T-cell (primary cell): Measurements from ENCODE around the gene MRAS. TPM values are rescaled to one million over a fixed set of nuclear protein-coding genes. Genes with fewer than 3 reads are reported as not detected.

ENCODE experiments used
- ATAC-seq, 4 experiments: fragments of 200-7000 bp in 3 of 4; fragments of 150-1000 bp in 1 of 4; cut with Tn5 transposase; replicated peaks in 1 of 4; 1 replicate in 3 of 4; 2 replicates in 1 of 4; pipeline ENCODE4 v1.10.0; 2021; ENCODE audit warnings: moderate library complexity in 3 of 4, mild to moderate bottlenecking in 2 of 4, moderate number of reproducible peaks in 1 of 4
- CTCF ChIA-PET, 2 donors: fragments of 300-600 bp; sonication (Branson Sonifier 250); formaldehyde crosslinking; loops; one replicate each; lab custom pipeline; 2022; ENCODE audit warnings: antibody characterized with exemption in 2 of 2; lab: Charles Lee
- POLR2A ChIA-PET, 2 donors: fragments of 300-600 bp; sonication (Branson Sonifier 250); formaldehyde crosslinking; loops; one replicate each; lab custom pipeline; 2022; ENCODE audit warnings: antibody characterized with exemption in 2 of 2; lab: Charles Lee
- DNase-seq, 35 experiments: peaks; one replicate each; pipeline versions ENCODE4 v3.0.0 to v3.0.0-alpha.2; 2013 to 2023
- H3K27ac ChIP-seq: one replicate; pipeline ENCODE4 v1.5.1; 2013; ENCODE audit warnings: low read length
- H3K27me3 ChIP-seq, 2 experiments: replicated peaks in 1 of 2; 1 replicate in 1 of 2; 2 replicates in 1 of 2; pipeline versions ENCODE4 v1.6.1 to v1.7.0; 2013; ENCODE audit warnings: low read length in 1 of 2, mixed read lengths in 1 of 2; ENCODE audit not compliant: control insufficient read depth in 2 of 2, insufficient read depth in 2 of 2; ENCODE audit errors: extremely low read depth in 1 of 2
- H3K36me3 ChIP-seq, 2 donors: 1 replicate in 1 of 2; 2 replicates in 1 of 2; pipeline versions ENCODE4 v1.6.1 to v1.7.0; 2013; ENCODE audit warnings: low read length in 1 of 2; ENCODE audit not compliant: control insufficient read depth in 2 of 2, insufficient read depth in 1 of 2; ENCODE audit errors: extremely low read depth in 1 of 2
- H3K4me1 ChIP-seq, 2 experiments: 1 replicate in 1 of 2; 2 replicates in 1 of 2; pipeline versions ENCODE4 v1.6.1 to v1.7.0; 2013; ENCODE audit warnings: low read length in 2 of 2, mixed read lengths in 1 of 2; ENCODE audit not compliant: insufficient read depth in 2 of 2, control insufficient read depth in 1 of 2; ENCODE audit errors: extremely low read depth in 1 of 2
- H3K4me3 ChIP-seq, 2 donors: 1 replicate in 1 of 2; 2 replicates in 1 of 2; pipeline versions ENCODE4 v1.5.1 to v1.7.0; 2013; ENCODE audit warnings: mild to moderate bottlenecking in 2 of 2, low read length in 1 of 2, moderate library complexity in 1 of 2; ENCODE audit not compliant: control insufficient read depth in 1 of 2; ENCODE audit errors: extremely low read depth in 1 of 2
- H3K9me3 ChIP-seq: 2 replicates; pipeline ENCODE4 v1.7.0; 2013
- H3K27ac Mint-ChIP-seq, 2 donors: one replicate each; pipeline ENCODE4 v1.8.0; 2020 to 2021; ENCODE audit warnings: mild to moderate bottlenecking in 2 of 2, mixed read lengths in 2 of 2
- H3K27me3 Mint-ChIP-seq, 2 donors: one replicate each; pipeline ENCODE4 v1.8.0; 2021 to 2022; ENCODE audit warnings: mixed read lengths in 2 of 2
- H3K36me3 Mint-ChIP-seq: one replicate; pipeline ENCODE4 v1.8.0; 2021; ENCODE audit warnings: mixed read lengths
- H3K4me1 Mint-ChIP-seq, 3 donors: one replicate each; pipeline ENCODE4 v1.8.0; 2020 to 2022; ENCODE audit warnings: mixed read lengths in 3 of 3, mild to moderate bottlenecking in 1 of 3
- H3K4me3 Mint-ChIP-seq, 3 donors: one replicate each; pipeline ENCODE4 v1.8.0; 2020 to 2022; ENCODE audit warnings: mild to moderate bottlenecking in 3 of 3, mixed read lengths in 3 of 3, moderate library complexity in 3 of 3
- H3K9me3 Mint-ChIP-seq, 3 donors: one replicate each; pipeline ENCODE4 v1.8.0; 2020 to 2022; ENCODE audit warnings: mixed read lengths in 3 of 3
- WGBS: methylation state at CpG from one replicate; pipeline ENCODE4 v1.1.5; 2013; ENCODE audit warnings: missing lambda C conversion rate; ENCODE audit not compliant: insufficient coverage; 5-methylcytosine and 5-hydroxymethylcytosine counted together
- total RNA-seq, 35 experiments: library from RNA in 6 of 35; stranded (reverse) in 6 of 35; fragments of 120-200 nt in 1 of 35; gene quantifications; one replicate each; pipeline versions ENCODE4 v1.2.1 to v1.2.4 and lab custom pipeline; 2013 to 2026

MRAS gene
- total RNA-seq, 5 donors from 2014 or later (not counting 1 experiment from before 2014, with no cell fraction given), result 0.28 to 0.49 (median 0.42) TPM; not detected in 1

GRCh38 chr3:138389144-138389601 lies 40.8 kb downstream of the MRAS start:
- ATAC-seq (no peak), DNase-seq (no peak)
- Mint-ChIP-seq H3K27ac (no peak overlapping the region), H3K9me3 (no peaks in the 10 kb centered on the region), H3K4me1 (no peaks in the 10 kb centered on the region), H3K36me3 (no peaks in the 10 kb centered on the region), H3K27me3 (peaks cover 0 to 24% of the 10 kb centered on the region in 2 donors), H3K4me3 (no peak overlapping the region)
- Histone ChIP-seq H3K4me3 (no peak overlapping the region), H3K4me1 (no peaks in the 10 kb centered on the region), H3K36me3 (no peaks in the 10 kb centered on the region), H3K9me3 (no peaks in the 10 kb centered on the region), H3K27me3 (peaks cover 0 to 9% of the 10 kb centered on the region in 2 experiments), H3K27ac (no peak overlapping the region)
- POLR2A ChIA-PET, result no interaction called here
- 85% methylated on average over 5 of the region's 6 CpGs for WGBS
- CTCF ChIA-PET, result no interaction called here

GRCh38 chr3:138389841-138390581 lies 41.6 kb downstream of the MRAS start:
- CTCF ChIA-PET, result no interaction called here
- H3K27ac Mint-ChIP-seq, result no peak overlapping the region

GRCh38 chr3:138390582-138390932 lies 42.2 kb downstream of the MRAS start:
- WGBS, result no CpG with 5 or more reads among the region's 2 CpGs
- H3K4me3 ChIP-seq, result no peak overlapping the region
- Mint-ChIP-seq H3K27me3 (peaks cover 3 to 20% of the 10 kb centered on the region in 2 donors), H3K27ac (no peak overlapping the region), H3K4me1 (no peaks in the 10 kb centered on the region), H3K4me3 (no peak overlapping the region), H3K36me3 (no peaks in the 10 kb centered on the region), H3K9me3 (no peaks in the 10 kb centered on the region)
- no peak for DNase-seq
- no peak overlapping the region for H3K27ac ChIP-seq
- POLR2A ChIA-PET, result no interaction called here
- H3K27me3 ChIP-seq, result peaks cover 0 to 12% of the 10 kb centered on the region in 2 experiments
- no peaks in the 10 kb centered on the region for H3K4me1 ChIP-seq
- no peaks in the 10 kb centered on the region for H3K9me3 ChIP-seq
- CTCF ChIA-PET, result no interaction called here
- ATAC-seq, result no peak
- no peaks in the 10 kb centered on the region for H3K36me3 ChIP-seq

More at GRCh38 chr3:138389841-138390581, 41.6 kb downstream of the MRAS start:
- POLR2A ChIA-PET, result no interaction called here
- Mint-ChIP-seq H3K4me1 (no peaks in the 10 kb centered on the region), H3K4me3 (no peak overlapping the region), H3K27me3 (peaks cover 0 to 20% of the 10 kb centered on the region in 2 donors), H3K36me3 (no peaks in the 10 kb centered on the region), H3K9me3 (no peaks in the 10 kb centered on the region)
- no peaks in the 10 kb centered on the region for H3K4me1 ChIP-seq
- H3K27ac ChIP-seq, result no peak overlapping the region
- H3K4me3 ChIP-seq, result no peak overlapping the region
- H3K9me3 ChIP-seq, result no peaks in the 10 kb centered on the region
- ATAC-seq (no peak), DNase-seq (no peak)
- 85% methylated on average over 7 of the region's 9 CpGs for WGBS
- no peaks in the 10 kb centered on the region for H3K36me3 ChIP-seq
- H3K27me3 ChIP-seq, result peaks cover 0 to 12% of the 10 kb centered on the region in 2 experiments

DNA sequence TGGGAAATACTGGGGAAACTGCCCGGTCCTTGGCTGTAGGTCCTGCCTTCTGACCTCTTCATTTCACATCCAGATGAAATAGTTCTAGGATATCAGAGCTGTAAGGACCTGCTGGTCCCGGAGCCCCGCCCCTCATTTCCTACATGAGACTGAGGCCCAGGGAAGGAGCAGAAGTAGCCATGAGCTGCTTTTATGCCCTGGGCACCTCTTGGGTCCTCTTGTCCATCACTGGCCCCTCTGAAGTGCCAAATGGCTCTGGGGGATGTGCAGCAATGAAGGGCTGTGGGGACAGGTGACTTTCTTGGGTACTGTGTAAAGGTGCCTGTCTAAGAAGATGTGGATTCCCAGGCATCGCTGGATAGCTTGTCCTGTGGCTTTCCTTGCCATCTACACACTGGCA lies 45.8 kb downstream of the MRAS start:
- Mint-ChIP-seq H3K36me3 (no peaks in the 10 kb centered on the region), H3K4me3 (no peak overlapping the region), H3K4me1 (no peaks in the 10 kb centered on the region), H3K27me3 (peaks cover 5 to 12% of the 10 kb centered on the region in 2 donors), H3K27ac (no peak overlapping the region), H3K9me3 (no peaks in the 10 kb centered on the region)
- DNase-seq (no peak), ATAC-seq (no peak)
- Histone ChIP-seq H3K9me3 (no peaks in the 10 kb centered on the region), H3K27me3 (peaks cover 0 to 29% of the 10 kb centered on the region in 2 experiments), H3K4me3 (no peak overlapping the region), H3K27ac (no peak overlapping the region), H3K36me3 (no peaks in the 10 kb centered on the region), H3K4me1 (no peaks in the 10 kb centered on the region)
- POLR2A ChIA-PET, result no interaction called here
- CTCF ChIA-PET, result no interaction called here
- WGBS, result no CpG with 5 or more reads among the region's 4 CpGs

- Histone ChIP-seq H3K9me3 (no peaks in the 10 kb centered on the region), H3K4me3 (no peak overlapping the region), H3K36me3 (no peaks in the 10 kb centered on the region), H3K4me1 (no peaks in the 10 kb centered on the region), H3K27me3 (peaks cover 0 to 28% of the 10 kb centered on the region in 2 experiments), H3K27ac (no peak overlapping the region)
- ChIA-PET CTCF (interaction anchor here in 1 of 2 donors (0.6 kb wide), 1 partner anchor 1064 kb away, joined by 6 read pairs; no protein-coding TSS in a partner anchor), POLR2A (no interaction called here)
- H3K36me3 Mint-ChIP-seq, result no peaks in the 10 kb centered on the region
- ATAC-seq (no peak), DNase-seq (no peak)
- 93% methylated on average over 5 of the region's 5 CpGs for WGBS
- H3K9me3 Mint-ChIP-seq, result no peaks in the 10 kb centered on the region
- no peak overlapping the region for H3K4me3 Mint-ChIP-seq
- no peak overlapping the region for H3K27ac Mint-ChIP-seq
- H3K27me3 Mint-ChIP-seq, result peaks cover 5 to 10% of the 10 kb centered on the region in 2 donors
- no peaks in the 10 kb centered on the region for H3K4me1 Mint-ChIP-seq
These were observed 46.3 kb downstream of the MRAS start for GRCh38 chr3:138394686-138395085.

DNA sequence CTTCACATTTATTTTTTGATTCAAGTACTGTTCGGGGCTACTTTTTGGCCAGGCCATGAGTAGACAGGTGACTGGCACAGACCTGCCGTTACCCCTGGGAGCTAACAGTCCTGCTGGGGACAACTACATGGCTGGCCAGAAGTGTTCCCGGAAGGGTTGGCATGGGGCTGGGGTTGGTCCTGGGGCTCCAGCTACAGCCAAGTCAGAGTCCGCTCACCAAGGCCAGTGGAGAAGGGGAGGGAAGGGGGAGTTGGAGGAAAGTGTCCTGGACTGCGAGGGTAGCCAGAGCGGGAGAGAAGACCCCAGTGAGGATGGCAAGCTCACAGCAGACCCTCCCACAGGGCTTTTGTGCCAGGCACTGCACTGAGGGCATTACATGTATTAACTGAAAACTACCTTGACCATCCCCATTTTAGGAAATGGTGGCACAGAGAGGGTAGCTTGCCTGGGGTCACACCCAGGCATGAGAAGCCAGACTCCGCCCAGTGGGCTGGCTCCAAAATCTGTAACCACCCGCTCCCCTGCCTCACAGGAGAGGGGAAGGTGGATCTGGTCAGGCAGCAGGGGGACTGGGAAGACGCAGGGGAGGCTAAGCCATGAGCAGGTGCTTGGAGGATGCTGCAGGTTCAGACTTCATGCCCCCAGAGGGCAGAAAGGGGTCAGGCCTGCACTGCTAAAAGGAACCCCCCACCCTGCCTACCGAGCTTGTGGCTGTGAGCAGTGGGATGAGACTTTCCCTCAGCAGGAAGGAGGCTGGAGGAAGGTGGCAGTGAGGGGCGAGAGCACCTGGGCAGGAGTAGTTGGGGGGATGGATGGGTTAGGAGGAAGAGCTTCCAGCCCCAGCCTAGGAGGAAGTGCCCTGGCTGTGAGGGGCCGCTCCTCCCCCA lies 47.7 kb downstream of the MRAS start:
- Mint-ChIP-seq H3K9me3 (no peaks in the 10 kb centered on the region), H3K36me3 (no peaks in the 10 kb centered on the region), H3K4me1 (no peaks in the 10 kb centered on the region), H3K27ac (no peak overlapping the region), H3K27me3 (peaks cover 5% of the 10 kb centered on the region in 2 donors), H3K4me3 (no peak overlapping the region)
- Histone ChIP-seq H3K9me3 (no peaks in the 10 kb centered on the region), H3K27ac (no peak overlapping the region), H3K4me1 (no peaks in the 10 kb centered on the region), H3K4me3 (no peak overlapping the region), H3K36me3 (no peaks in the 10 kb centered on the region), H3K27me3 (peaks cover 0 to 35% of the 10 kb centered on the region in 2 experiments)
- CTCF ChIA-PET, result interaction anchor here in 1 of 2 donors (0.6 kb wide), 1 partner anchor 156 kb away, joined by 3 read pairs; no protein-coding TSS in a partner anchor
- 97% methylated on average over 5 of the region's 12 CpGs for WGBS
- no peak for ATAC-seq
- no peak for DNase-seq
- POLR2A ChIA-PET, result no interaction called here
